ENCODE results near the gene PTPRM. TPM values are rescaled to one million over a fixed set of nuclear protein-coding genes. Genes with fewer than 3 reads are reported as not detected.

PTPRM gene
- total RNA-seq, 1 experiment from 2014 or later: 6.2 TPM

DNA sequence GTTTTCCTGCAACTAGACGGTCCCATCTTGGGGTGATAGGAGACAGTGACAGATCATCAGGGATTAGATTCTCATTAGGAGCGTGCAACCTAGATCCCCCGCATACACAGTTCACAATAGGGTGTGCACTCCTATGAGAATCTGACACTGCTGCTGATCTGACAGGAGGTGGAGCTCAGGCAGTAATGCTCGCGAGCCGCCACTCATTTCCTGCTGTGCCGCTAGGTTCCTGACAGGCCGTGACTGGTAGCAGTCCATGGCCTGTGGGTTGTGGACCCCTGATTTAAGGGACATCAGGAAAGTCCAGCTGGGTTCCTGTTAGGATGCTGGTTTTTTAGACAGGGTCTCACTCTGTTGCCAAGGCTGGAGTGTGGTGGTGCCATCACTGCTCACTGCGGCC, 48.7 kb downstream of the PTPRM start:
- Histone ChIP-seq H3K9me3 (ENCODE audit: control insufficient read depth, low read depth, low read length) (no peaks in the 10 kb centered on the region), H4K8ac (replicated peaks; ENCODE audit: insufficient read length, low read depth, low read length) (no peak overlapping the region), H2BK12ac (ENCODE audit: insufficient read length, low read depth, low read length) (no peak overlapping the region), H3K79me2 (ENCODE audit: insufficient read depth, low read length) (no peaks in the 10 kb centered on the region), H3K4ac (ENCODE audit: low read depth, low read length) (no peak overlapping the region), H2BK20ac (ENCODE audit: low read depth, low read length, poor library complexity, severe bottlenecking) (no peak overlapping the region), H3K23ac (ENCODE audit: insufficient read length, low read depth, low read length) (no peak overlapping the region), H3K27me3 (ENCODE audit: insufficient read depth, low read length) (no peaks in the 10 kb centered on the region), H3K27ac (ENCODE audit: insufficient read length, low read depth, low read length) (no peak overlapping the region), H4K91ac (ENCODE audit: insufficient read length, low read depth, low read length) (no peak overlapping the region), H4K20me1 (ENCODE audit: control insufficient read depth, insufficient read depth, insufficient read length) (no peaks in the 10 kb centered on the region), H3K23me2 (ENCODE audit: insufficient read length, low read depth, low read length, poor library complexity, severe bottlenecking) (no peaks in the 10 kb centered on the region), H2AFZ (ENCODE audit: low read length) (no peak overlapping the region), H2BK15ac (ENCODE audit: low read depth, low read length) (no peak overlapping the region), H2BK5ac (ENCODE audit: insufficient read length, low read length) (no peak overlapping the region), H2AK5ac (ENCODE audit: insufficient read length, low read length) (no peak overlapping the region), H3K56ac (ENCODE audit: insufficient read length, low read depth, low read length) (no peak overlapping the region), H3K4me1 (ENCODE audit: insufficient read depth, low read length) (no peaks in the 10 kb centered on the region), H3K4me2 (ENCODE audit: insufficient read depth, insufficient read length, low read length) (no peak overlapping the region), H3K9ac (ENCODE audit: extremely low read depth, insufficient read length, low read length) (no peak overlapping the region), H2BK120ac (ENCODE audit: low read depth, low read length, poor library complexity, severe bottlenecking) (no peak overlapping the region), H3T11ph (ENCODE audit: low read length) (no peak overlapping the region), H3K18ac (ENCODE audit: insufficient read length, low read depth, low read length) (no peak overlapping the region), H4K5ac (ENCODE audit: insufficient read length, low read depth, low read length) (no peak overlapping the region), H3K79me1 (ENCODE audit: insufficient read depth, low read depth, low read length, poor library complexity, severe bottlenecking) (no peaks in the 10 kb centered on the region), H3K14ac (ENCODE audit: insufficient read depth, low read length) (no peak overlapping the region)
- peaks cover 11 to 18% of the 10 kb centered on the region in 2 experiments for H3K4me1 Mint-ChIP-seq
- H3K9me3 Mint-ChIP-seq: 0 out of 5 replicates have a peak, but pooled peaks cover 0 to 1% of the 10 kb centered on the region in 2 experiments
- no peak for DNase-seq
- no peak overlapping the region for H3K4me3 Mint-ChIP-seq
- no peaks in the 10 kb centered on the region for H3K27me3 Mint-ChIP-seq (ENCODE audit: low read depth)
- no peaks in the 10 kb centered on the region for H3K36me3 Mint-ChIP-seq (ENCODE audit: insufficient read depth in 1 of 3, low read depth in 3 of 3)
- TF ChIP-seq, protein P1, sequence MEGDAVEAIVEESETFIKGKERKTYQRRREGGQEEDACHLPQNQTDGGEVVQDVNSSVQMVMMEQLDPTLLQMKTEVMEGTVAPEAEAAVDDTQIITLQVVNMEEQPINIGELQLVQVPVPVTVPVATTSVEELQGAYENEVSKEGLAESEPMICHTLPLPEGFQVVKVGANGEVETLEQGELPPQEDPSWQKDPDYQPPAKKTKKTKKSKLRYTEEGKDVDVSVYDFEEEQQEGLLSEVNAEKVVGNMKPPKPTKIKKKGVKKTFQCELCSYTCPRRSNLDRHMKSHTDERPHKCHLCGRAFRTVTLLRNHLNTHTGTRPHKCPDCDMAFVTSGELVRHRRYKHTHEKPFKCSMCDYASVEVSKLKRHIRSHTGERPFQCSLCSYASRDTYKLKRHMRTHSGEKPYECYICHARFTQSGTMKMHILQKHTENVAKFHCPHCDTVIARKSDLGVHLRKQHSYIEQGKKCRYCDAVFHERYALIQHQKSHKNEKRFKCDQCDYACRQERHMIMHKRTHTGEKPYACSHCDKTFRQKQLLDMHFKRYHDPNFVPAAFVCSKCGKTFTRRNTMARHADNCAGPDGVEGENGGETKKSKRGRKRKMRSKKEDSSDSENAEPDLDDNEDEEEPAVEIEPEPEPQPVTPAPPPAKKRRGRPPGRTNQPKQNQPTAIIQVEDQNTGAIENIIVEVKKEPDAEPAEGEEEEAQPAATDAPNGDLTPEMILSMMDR (conservative IDR thresholded peaks at IDR 0.05): no peak
- no CpG with 5 or more reads among the region's 9 CpGs for WGBS (ENCODE audit: extremely low coverage, insufficient read length, low lambda C conversion rate)
- H3K27ac Mint-ChIP-seq: no peak overlapping the region
